ENCODE data around the gene NUDT4. TPM values are rescaled to one million over a fixed set of nuclear protein-coding genes. Genes with fewer than 3 reads are reported as not detected.
A peak's percentile ranks its signal among the peaks of the same experiment; 100 is the strongest.

NUDT4 gene
- total RNA-seq, 4 donors from 2014 or later, result 16.0 to 33.8 (median 25.7) TPM

- H3K27me3 ChIP-seq, result no peaks in the 10 kb centered on the region
- WGBS, 2 donors, result 1% methylated on average over 14 to 15 of the region's 55 CpGs
- peaks cover 24 to 68% (median 30%) of the 10 kb centered on the region in 3 donors for H3K4me1 ChIP-seq
- H3K27ac ChIP-seq, result peak overlapping the region; percentile 96 to 98 (median 98)
- H3K9me3 ChIP-seq, result no peaks in the 10 kb centered on the region
- intact Hi-C loops (cut with DNase I), result no loop called here
- no peak for TF ChIP-seq CTCF (IDR thresholded peaks at IDR 0.05)
- no peak for TF ChIP-seq POLR2A (IDR thresholded peaks at IDR 0.05)
- DNase-seq, result no peak
- H3K36me3 ChIP-seq, result no peaks in the 10 kb centered on the region
- H3K4me3 ChIP-seq, result peak overlapping the region; percentile 78 to 99 (median 90)
These were observed 63.4 kb downstream of the NUDT4 start for GRCh38 chr12:93441081-93441616.

GRCh38 chr12:93441617-93442410, 64.1 kb downstream of the NUDT4 start, which contains the start of gene UBE2N:
UBE2N (minus strand) TSS chr12:93441947; CDS start chr12:93441884, 63 bp downstream.
- intact Hi-C loops (cut with DNase I), result no loop called here
- WGBS, 2 donors, result 0% methylated on average over 6 to 9 of the region's 105 CpGs
- peak in 1 of 6 experiments; percentile 6 for TF ChIP-seq CTCF (IDR thresholded peaks at IDR 0.05)
- peak in 3 of 4 donors; percentile 54 to 85 (median 71) for TF ChIP-seq POLR2A (IDR thresholded peaks at IDR 0.05)

GRCh38 chr12:93442411-93443340, 65.0 kb downstream of the NUDT4 start:
- intact Hi-C loops (cut with DNase I), result no loop called here
- peak overlapping the region; percentile 96 to 98 (median 98) for H3K27ac ChIP-seq
- WGBS, 2 donors, result 5 to 8% methylated on average over 18 to 19 of the region's 19 CpGs
- H3K4me3 ChIP-seq, result peak overlapping the region; percentile 78 to 99 (median 90)
- no peaks in the 10 kb centered on the region for H3K27me3 ChIP-seq
- H3K36me3 ChIP-seq, result no peaks in the 10 kb centered on the region
- no peaks in the 10 kb centered on the region for H3K9me3 ChIP-seq
- DNase-seq, result no peak
- H3K4me1 ChIP-seq, result peaks cover 23 to 53% (median 24%) of the 10 kb centered on the region in 3 donors
- peak in 1 of 6 experiments; percentile 10 for TF ChIP-seq CTCF (IDR thresholded peaks at IDR 0.05)
- TF ChIP-seq POLR2A (IDR thresholded peaks at IDR 0.05), result no peak

More at GRCh38 chr12:93441617-93442410, 64.1 kb downstream of the NUDT4 start, which contains the start of gene UBE2N:
- peak within 1 kb of the TSS; percentile 96 to 98 (median 98) for H3K27ac ChIP-seq
- H3K36me3 ChIP-seq, result no peaks in the 10 kb centered on the region
- H3K27me3 ChIP-seq, result no peaks in the 10 kb centered on the region
- peaks cover 24 to 62% (median 30%) of the 10 kb centered on the region in 3 donors for H3K4me1 ChIP-seq
- peak; percentile 66 for DNase-seq
- no peaks in the 10 kb centered on the region for H3K9me3 ChIP-seq
- H3K4me3 ChIP-seq, result peak within 1 kb of the TSS; percentile 78 to 99 (median 90)

GRCh38 chr12:93443576-93443975, 65.9 kb downstream of the NUDT4 start:
- no peak overlapping the region for H3K4me3 ChIP-seq
- H3K27me3 ChIP-seq, result no peaks in the 10 kb centered on the region
- no peak for TF ChIP-seq POLR2A (IDR thresholded peaks at IDR 0.05)
- no peak for TF ChIP-seq CTCF (IDR thresholded peaks at IDR 0.05)
- H3K27ac ChIP-seq, result peak overlapping the region in 2 of 4 donors; percentile 96 to 98
- intact Hi-C loops (cut with DNase I), result no loop called here
- peaks cover 18 to 44% (median 24%) of the 10 kb centered on the region in 3 donors for H3K4me1 ChIP-seq
- H3K9me3 ChIP-seq, result no peaks in the 10 kb centered on the region
- H3K36me3 ChIP-seq, result no peaks in the 10 kb centered on the region
- DNase-seq, result no peak
- 40 to 71% methylated on average over 1 to 4 of the region's 4 CpGs for WGBS, 2 donors

Data from esophagus squamous epithelium (tissue), 5 donors.